ENCODE measurements around the gene CLIC4. TPM values are rescaled to one million over a fixed set of nuclear protein-coding genes. Genes with fewer than 3 reads are reported as not detected.

The CLIC4 gene
- total and polyA plus RNA-seq, 2 experiments from 2014 or later: 92.5 to 308 TPM

GRCh38 chr1:24721533-24721932, 23.7 kb upstream of the CLIC4 start:
- Mint-ChIP-seq H3K9me3 (peaks cover 15% of the 10 kb centered on the region), H3K27me3 (ENCODE audit: insufficient read depth, low read depth, poor library complexity) (peaks cover 19% of the 10 kb centered on the region), H3K27ac (no peak overlapping the region), H3K4me1 (peaks cover 21% of the 10 kb centered on the region), H3K36me3 (ENCODE audit: low read depth) (peaks cover 6% of the 10 kb centered on the region; the same call in 2 of the 3 replicates), H3K4me3 (no peak overlapping the region)
- H2AFZ ChIP-seq: no peak overlapping the region
- H3K4me2 ChIP-seq: no peak overlapping the region
- TF ChIP-seq ZNF331 (CRISPR knock-in tag; IDR thresholded peaks at IDR 0.05; ENCODE audit: low read depth) (no peak), EZH2 (IDR thresholded peaks at IDR 0.05; ENCODE audit: low read depth, unreplicated experiment) (no peak), ETS1 (IDR thresholded peaks at IDR 0.05) (no peak), JUNB (IDR thresholded peaks at IDR 0.05; ENCODE audit: unreplicated experiment) (no peak), CTCF (conservative IDR thresholded peaks at IDR 0.05; ENCODE audit: low read depth in 2 of 2) (no peak), ZNF114 (CRISPR knock-in tag; IDR thresholded peaks at IDR 0.05) (no peak), EZH2phosphoT487 (IDR thresholded peaks at IDR 0.05; ENCODE audit: unreplicated experiment) (no peak), STAT1 (IDR thresholded peaks at IDR 0.05; ENCODE audit: unreplicated experiment) (no peak), NANOG (IDR thresholded peaks at IDR 0.05; ENCODE audit: borderline replicate concordance) (no peak), REST (IDR thresholded peaks at IDR 0.05; ENCODE audit: unreplicated experiment) (no peak), CREB1 (CRISPR knock-in tag; IDR thresholded peaks at IDR 0.05; ENCODE audit: low read depth) (no peak), POLR2AphosphoS5 (IDR thresholded peaks at IDR 0.05; ENCODE audit: low read depth) (no peak), ZNF462 (CRISPR knock-in tag; IDR thresholded peaks at IDR 0.05) (no peak)
- H3K9me2 ChIP-seq (ENCODE audit: insufficient read depth): no peaks in the 10 kb centered on the region
- H3K4me3 ChIP-seq: no peak overlapping the region
- no peaks in the 10 kb centered on the region for H3K79me2 ChIP-seq (replicated peaks; ENCODE audit: insufficient read depth)
- DNase-seq (ENCODE audit: low spot score) (no peak), ATAC-seq (no peak)
- peaks cover 12% of the 10 kb centered on the region for H3K4me1 ChIP-seq (ENCODE audit: insufficient read depth)
- no peak overlapping the region for H3K27ac ChIP-seq (ENCODE audit: low read depth)
- no peaks in the 10 kb centered on the region for H3K36me3 ChIP-seq (ENCODE audit: insufficient read depth)
- H3F3A ChIP-seq (replicated peaks; ENCODE audit: low read depth): peaks cover 5% of the 10 kb centered on the region; the same call in 1 of the 2 replicates
- no peaks in the 10 kb centered on the region for H3K27me3 ChIP-seq (ENCODE audit: insufficient read depth)
- H4K20me1 ChIP-seq (replicated peaks; ENCODE audit: insufficient read depth): no peaks in the 10 kb centered on the region

Measured in GM23338 (cell line).